Measurements from ENCODE around the gene RYR3.

The RYR3 gene

GRCh38 chr15:33852094-33852493 lies 541.3 kb downstream of the RYR3 start:
- DNase-seq, result no peak

DNA sequence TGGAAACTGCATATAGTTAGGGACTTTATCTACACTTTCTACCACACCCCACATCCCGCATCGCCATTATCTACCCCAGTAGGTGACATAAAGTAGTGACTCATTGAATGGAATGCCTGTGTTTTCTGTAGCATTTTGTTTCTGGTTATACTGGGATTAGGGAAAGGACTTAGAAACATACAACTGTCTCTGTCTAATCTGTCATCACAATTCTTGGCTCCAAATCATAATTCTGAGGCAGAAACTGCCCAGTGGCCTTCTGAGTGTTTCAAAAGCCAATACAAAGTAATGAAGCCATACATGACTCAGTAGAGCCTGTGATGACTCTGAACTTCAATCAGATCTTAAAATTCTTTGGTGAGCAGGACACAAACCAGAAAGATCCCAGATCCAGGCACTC lies 541.8 kb downstream of the RYR3 start:
- no peak for DNase-seq

DNA sequence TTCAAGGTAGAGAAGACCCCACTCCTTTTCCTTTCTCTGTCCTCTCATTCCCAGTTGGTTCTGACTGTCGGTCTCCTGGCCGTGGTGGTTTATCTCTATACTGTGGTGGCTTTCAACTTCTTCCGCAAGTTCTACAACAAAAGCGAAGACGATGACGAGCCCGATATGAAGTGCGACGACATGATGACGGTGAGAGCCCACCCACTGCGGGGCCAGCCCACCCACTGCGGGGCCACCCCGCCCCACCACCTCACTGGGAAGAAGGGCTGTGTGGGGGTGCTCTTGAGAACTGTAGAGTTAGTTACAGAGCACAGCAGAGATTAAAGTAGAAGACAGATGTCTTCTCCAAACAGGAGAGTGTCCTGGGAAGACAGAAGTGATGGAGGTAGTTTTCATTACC lies 547.0 kb downstream of the RYR3 start:
- no peak for DNase-seq

DNA sequence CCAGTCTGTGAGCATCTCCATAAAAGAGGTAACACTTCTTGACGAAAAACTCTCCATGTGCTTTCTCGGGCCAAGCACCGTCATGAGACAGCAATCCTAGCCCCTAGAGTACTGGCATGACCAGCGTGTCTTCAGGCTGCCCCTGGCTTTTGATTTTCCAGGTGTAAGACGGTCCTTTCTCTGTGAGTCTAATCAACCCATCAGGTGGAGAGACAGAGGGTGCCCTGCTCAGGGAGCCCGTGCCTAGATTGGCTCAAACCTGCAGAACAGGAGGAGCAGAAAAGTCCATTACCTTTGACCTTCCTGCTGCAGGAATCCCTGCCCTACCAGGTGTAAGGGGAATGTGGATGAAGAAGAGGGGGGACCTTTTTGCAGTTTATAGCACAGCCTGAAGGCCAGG lies 548.1 kb downstream of the RYR3 start:
- DNase-seq, result no peak

GRCh38 chr15:33859992-33860545 lies 549.3 kb downstream of the RYR3 start:
- no peak for DNase-seq

GRCh38 chr15:33860754-33861153 lies 550.0 kb downstream of the RYR3 start:
- no peak for DNase-seq

DNA sequence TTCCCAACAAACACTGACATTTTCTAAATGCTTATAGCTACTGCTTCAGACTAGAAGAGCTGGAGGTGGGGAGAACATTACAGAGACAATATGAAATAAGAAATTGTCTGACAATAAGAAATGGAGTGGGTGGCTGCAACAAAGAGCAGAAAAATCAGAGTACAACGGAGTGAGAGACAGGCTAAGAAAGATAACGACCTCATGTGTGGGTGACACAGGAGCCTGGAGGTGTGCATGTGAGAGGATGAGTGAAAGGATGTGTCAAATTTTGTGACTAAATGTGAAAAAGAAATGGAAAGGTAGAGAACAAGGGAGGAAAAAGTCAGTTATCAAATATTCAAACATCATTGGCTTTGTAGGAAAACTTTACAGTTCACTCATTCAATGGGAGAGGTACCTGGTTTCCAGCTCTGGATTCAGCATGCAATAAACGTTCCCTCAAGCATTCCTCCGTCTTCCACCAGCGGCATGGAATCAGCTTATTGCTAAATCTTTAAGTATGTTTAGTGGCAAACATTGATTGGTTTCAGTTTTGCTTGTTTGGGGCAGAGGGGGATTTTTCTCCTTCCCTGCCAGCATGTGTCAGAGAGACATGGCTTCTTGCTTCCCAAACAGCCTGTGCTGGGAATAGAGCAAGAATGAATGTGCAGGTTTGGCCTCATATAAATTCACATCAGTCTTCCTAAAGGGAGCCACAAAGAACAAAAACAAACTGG lies 553.8 kb downstream of the RYR3 start:
- DNase-seq, result no peak

DNA sequence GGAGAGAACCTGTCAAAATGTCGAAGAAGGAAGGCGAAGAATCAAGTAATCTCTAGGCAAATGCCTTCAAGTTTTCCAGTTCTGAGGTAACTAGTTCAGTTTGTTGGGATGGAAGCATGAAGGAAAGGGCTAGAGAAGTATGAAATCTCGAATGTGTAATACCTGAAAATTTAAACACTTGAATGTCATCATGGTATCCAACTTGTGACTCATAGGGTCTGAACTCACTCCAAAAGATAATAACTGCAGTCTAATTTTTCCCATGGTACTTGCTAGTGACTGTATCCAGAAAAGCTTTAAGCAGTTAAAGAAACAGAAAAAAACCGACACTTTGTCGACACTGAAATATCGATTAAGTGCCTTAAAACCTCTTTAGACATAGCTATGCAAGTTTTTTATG lies 554.6 kb downstream of the RYR3 start:
- no peak for DNase-seq

DNA sequence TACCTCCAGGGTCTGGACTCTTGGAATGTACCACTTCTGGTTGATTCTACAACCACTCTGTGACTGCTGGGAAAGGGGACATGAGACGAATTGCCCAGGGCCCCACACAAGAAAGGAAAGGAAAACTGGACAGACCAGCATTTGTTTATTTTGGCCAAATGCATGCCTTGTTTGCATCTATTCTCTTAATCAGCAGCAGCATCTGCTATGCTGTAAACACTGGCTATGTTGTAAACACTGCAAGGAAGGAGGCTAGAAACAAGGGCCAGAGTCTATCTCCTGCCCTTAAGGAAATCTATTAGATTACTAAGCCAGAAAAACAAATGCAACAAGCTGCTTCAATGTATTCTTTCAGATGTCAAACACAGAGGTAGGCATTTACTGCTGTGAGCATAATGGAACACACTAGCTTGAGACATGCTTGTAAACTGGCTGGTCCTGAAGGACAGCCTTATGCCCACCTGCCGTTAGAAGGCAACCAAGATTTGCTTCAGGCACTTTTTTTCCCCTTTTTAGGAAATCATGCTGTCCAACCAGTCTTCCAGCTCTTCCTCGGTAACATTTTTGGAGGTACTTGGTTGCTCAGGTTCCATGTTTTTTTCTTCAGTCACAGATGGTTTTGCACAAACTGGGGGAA lies 555.5 kb downstream of the RYR3 start:
- DNase-seq, result no peak

DNA sequence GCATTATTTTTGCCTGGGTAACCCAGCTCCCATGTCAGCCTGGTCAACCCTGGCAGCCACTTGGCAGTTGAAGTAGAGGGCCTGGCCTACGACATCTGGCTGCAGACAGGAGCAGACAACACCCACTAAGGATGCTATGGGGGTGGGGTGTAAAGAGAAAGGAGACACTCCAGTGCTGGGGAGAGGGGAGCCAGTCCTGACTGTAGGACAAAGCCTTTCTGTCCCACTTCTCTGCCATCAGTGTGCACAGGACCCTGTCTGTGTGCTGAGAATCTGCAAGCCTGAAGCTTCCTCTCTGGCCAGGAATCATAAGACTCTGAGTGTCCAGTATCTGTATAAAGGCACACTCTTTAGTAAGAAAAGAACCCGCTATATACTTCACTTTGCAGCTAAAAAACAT lies 561.2 kb downstream of the RYR3 start:
- no peak for DNase-seq

- DNase-seq, result no peak
Observed at GRCh38 chr15:33872416-33873106, 561.8 kb downstream of the RYR3 start.

- no peak for DNase-seq
Observed at GRCh38 chr15:33874156-33874555, 563.4 kb downstream of the RYR3 start.

DNA sequence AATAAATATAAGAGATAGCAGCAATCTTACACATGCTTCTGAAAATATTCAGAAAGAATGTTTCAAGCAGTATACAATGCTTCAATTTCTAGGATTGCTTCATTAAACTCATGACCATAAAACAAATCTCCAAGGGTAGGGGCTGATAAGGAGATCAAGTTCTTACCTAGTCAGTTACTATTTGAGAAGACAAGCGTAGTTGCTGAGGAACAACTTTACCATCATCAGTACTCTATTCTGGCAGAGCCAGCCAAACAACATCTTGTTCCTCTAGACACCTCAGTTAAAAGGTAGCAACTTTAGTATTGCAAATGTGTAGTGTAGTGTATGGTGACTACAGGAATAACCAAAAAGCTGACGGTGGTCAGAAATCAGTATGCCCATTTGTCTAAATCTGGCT lies 572.2 kb downstream of the RYR3 start:
- DNase-seq, result no peak

GRCh38 chr15:33888176-33888575 lies 577.4 kb downstream of the RYR3 start:
- no peak for DNase-seq

- DNase-seq, result no peak
Observed at GRCh38 chr15:33894193-33894592, 583.4 kb downstream of the RYR3 start.

GRCh38 chr15:33902043-33902442 lies 591.3 kb downstream of the RYR3 start:
- DNase-seq, result no peak

- DNase-seq, result no peak
Observed at GRCh38 chr15:33903661-33904060, 592.9 kb downstream of the RYR3 start.

DNA sequence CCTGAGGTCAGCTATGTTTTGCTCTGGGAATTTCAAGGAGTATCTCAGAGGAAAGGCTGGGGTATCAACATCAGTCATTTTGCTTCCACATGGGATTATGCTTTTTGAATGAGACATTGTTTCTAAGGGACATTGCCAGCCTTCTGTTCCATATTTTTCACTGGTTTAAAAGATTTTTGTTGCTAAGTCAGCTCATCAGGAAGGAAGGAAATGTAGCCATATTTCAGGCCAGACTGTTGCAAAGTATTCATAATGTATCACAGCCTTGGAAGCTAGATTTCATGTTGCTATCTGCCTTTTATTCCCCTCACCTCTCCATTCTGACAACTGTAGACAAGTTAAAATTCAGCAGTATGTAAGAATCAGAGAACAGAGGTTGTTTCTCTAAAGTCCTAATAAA lies 596.6 kb downstream of the RYR3 start:
- DNase-seq, result no peak

- DNase-seq, result no peak
Observed at GRCh38 chr15:33908406-33908805, 597.6 kb downstream of the RYR3 start.

DNA sequence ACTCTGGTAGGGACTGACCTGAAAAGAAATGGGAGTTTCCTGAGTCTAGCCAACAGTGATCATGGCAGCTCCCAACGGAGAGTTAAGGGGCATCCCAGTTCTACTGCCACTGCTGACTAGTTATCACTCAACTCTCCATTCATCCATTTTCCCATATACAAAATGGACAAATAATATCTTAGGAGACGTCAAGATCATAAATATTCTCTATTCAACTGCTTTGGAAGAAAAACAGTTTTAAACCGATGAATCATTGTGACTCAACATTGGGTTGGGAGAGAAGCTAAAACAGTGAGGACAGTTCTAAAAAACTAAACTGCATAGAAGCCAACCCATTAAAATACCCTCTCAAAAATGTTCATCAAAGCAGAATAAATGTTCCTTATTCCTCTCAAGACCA lies 600.0 kb downstream of the RYR3 start:
- DNase-seq, result no peak

- no peak for DNase-seq
Observed at GRCh38 chr15:33912326-33912725, 601.6 kb downstream of the RYR3 start.

DNA sequence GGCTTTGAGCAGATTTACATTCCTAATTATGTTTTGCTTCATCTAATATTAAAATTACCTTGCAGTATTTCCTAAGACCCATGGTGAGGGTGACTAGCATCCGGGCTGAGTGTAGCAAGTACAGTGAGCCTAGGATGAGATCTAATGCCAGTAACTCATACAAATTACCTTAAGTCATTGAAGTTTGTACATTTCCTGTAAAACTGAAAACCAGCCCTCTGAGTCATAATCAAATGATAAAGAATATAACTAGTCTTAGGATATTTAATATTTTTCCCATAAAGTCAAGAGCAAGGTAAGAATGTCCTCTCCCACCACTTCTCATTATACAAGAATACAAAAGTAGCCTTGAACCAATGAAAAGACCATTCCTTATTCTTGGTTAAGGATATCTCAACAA lies 602.7 kb downstream of the RYR3 start:
- no peak for DNase-seq
